ENCODE data around the gene RGS12.

Gene RGS12

GRCh38 chr4:3256230-3257102, 36.4 kb upstream of the RGS12 start:
- no peak overlapping the region for H3K4me3 ChIP-seq (ENCODE audit: control insufficient read depth, low read depth, low read length)
- TF ChIP-seq, protein P1, sequence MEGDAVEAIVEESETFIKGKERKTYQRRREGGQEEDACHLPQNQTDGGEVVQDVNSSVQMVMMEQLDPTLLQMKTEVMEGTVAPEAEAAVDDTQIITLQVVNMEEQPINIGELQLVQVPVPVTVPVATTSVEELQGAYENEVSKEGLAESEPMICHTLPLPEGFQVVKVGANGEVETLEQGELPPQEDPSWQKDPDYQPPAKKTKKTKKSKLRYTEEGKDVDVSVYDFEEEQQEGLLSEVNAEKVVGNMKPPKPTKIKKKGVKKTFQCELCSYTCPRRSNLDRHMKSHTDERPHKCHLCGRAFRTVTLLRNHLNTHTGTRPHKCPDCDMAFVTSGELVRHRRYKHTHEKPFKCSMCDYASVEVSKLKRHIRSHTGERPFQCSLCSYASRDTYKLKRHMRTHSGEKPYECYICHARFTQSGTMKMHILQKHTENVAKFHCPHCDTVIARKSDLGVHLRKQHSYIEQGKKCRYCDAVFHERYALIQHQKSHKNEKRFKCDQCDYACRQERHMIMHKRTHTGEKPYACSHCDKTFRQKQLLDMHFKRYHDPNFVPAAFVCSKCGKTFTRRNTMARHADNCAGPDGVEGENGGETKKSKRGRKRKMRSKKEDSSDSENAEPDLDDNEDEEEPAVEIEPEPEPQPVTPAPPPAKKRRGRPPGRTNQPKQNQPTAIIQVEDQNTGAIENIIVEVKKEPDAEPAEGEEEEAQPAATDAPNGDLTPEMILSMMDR (conservative IDR thresholded peaks at IDR 0.05; ENCODE audit: control insufficient read depth, insufficient read depth, low read depth, low read length): no peak
- DNase-seq (ENCODE audit: low read depth): no peak

GRCh38 chr4:3257103-3257555, 35.7 kb upstream of the RGS12 start:
- no peak for DNase-seq (ENCODE audit: low read depth)
- H3K4me3 ChIP-seq (ENCODE audit: control insufficient read depth, low read depth, low read length): no peak overlapping the region
- TF ChIP-seq, protein P1 (conservative IDR thresholded peaks at IDR 0.05; ENCODE audit: control insufficient read depth, insufficient read depth, low read depth, low read length): no peak

DNA sequence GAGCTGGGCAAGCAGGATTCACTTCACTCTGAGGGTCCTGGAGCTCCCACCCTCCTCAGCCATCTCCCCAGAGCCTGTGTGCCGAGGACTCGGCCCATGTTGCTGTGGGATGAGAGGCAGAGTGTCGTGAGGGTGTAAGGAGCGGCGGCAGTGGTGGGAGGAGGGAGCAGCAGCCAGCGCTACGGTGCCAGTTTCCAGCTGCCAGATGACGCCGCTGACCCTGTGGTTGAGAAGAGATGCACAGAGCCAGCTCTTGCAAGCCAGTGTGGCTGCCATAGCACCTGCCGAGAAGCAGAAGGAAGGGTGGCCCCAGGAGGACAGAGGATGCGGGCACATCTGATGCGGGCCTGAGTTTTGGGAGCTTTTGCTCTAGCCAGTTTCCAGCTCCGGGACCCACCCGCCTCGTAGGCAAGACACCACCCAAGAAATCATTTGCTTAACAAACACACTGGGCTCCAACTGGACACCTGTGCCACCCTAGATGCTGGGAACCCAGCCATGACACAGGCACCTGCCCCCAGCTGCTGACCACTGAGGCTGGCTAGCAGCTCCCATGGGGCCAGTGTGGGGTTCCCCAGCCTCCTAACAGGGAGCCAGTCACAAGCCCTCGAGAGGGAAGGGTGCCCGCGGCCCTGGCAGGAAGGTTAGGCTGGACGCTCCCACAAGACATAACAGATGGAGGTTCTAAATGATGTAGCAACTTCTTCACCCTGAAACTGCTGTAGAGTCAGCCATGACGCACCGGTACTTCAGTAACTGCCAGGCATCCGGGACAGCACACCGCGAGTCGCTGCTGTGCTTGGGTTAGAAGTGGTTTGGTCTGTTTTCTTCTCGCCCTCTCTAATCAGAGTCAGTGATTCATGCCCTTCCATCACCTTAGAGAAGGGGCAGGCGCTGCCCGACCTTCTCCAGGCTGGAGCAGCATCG, 35.0 kb upstream of the RGS12 start:
- DNase-seq (ENCODE audit: low read depth): peak; percentile 56
- TF ChIP-seq, protein P1 (conservative IDR thresholded peaks at IDR 0.05; ENCODE audit: control insufficient read depth, insufficient read depth, low read depth, low read length): no peak
- H3K4me3 ChIP-seq (ENCODE audit: control insufficient read depth, low read depth, low read length): no peak overlapping the region

- TF ChIP-seq, protein P1 (conservative IDR thresholded peaks at IDR 0.05; ENCODE audit: control insufficient read depth, insufficient read depth, low read depth, low read length): no peak
- H3K4me3 ChIP-seq (ENCODE audit: control insufficient read depth, low read depth, low read length): no peak overlapping the region
- no peak for DNase-seq (ENCODE audit: low read depth)
These were observed 31.2 kb upstream of the RGS12 start for GRCh38 chr4:3261411-3262207.

DNA sequence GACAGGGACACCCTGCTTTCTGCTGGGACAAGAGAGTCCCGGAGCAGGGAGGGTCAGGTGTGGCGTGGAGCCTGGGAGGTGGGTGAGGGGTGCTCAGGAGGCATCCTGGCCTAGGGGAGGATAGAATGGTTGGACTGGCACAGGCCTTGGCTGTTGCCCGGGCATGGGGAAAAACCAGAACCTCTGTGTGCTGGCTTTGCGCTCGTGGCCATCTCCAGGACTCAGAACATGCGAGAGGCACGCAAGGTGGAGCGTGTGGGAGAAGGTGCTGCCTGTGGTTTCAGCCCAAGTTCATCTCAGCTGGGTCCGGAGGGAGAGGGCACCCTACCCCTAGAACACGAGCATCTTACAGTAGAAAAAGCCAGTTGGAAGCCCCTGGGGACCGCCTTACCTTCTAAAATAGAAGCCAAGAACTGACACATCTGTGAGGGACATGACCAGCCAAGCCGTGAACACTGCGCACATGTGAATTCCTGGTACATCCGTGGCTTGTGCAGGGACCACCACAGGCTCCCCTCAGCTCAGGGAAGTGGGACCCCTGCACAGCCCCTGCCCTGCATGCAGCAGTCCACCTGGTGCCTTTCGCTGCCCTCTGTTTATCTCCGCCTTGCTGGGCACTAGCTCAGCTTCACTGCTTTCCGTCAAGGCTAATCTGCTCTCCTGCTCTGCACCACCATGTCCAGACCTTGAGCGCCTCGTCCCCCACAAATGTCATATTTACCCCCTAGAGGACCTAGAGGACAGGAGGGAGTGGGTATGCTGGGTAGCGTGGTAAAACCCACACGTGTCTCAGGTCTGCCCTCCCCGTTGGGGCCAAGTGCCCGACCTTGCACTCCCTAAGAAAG, 30.4 kb upstream of the RGS12 start:
- DNase-seq (ENCODE audit: low read depth): no peak
- H3K4me3 ChIP-seq (ENCODE audit: control insufficient read depth, low read depth, low read length): no peak overlapping the region
- TF ChIP-seq, protein P1 (conservative IDR thresholded peaks at IDR 0.05; ENCODE audit: control insufficient read depth, insufficient read depth, low read depth, low read length): no peak
